ENCODE data around the gene SCLY.

- TF ChIP-seq POLR2A (IDR thresholded peaks at IDR 0.05) = no peak
- TF ChIP-seq, protein P1, sequence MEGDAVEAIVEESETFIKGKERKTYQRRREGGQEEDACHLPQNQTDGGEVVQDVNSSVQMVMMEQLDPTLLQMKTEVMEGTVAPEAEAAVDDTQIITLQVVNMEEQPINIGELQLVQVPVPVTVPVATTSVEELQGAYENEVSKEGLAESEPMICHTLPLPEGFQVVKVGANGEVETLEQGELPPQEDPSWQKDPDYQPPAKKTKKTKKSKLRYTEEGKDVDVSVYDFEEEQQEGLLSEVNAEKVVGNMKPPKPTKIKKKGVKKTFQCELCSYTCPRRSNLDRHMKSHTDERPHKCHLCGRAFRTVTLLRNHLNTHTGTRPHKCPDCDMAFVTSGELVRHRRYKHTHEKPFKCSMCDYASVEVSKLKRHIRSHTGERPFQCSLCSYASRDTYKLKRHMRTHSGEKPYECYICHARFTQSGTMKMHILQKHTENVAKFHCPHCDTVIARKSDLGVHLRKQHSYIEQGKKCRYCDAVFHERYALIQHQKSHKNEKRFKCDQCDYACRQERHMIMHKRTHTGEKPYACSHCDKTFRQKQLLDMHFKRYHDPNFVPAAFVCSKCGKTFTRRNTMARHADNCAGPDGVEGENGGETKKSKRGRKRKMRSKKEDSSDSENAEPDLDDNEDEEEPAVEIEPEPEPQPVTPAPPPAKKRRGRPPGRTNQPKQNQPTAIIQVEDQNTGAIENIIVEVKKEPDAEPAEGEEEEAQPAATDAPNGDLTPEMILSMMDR (IDR thresholded peaks at IDR 0.05) = no peak
Measured at GRCh38 chr2:238097988-238098871, 37.4 kb downstream of the SCLY start.
